Upper lobe of left lung (tissue), 4 donors: ENCODE measurements around the gene RUBCN.
"Not testable (repeated sequence)": the region's sequence is repeated elsewhere in the genome, so short reads cannot be mapped to it uniquely, and the experiment has no call there.

Source experiments
- EP300 ChIP-seq, 4 donors: sonication (generic); formaldehyde crosslinking; IDR thresholded peaks; one replicate each; pipeline ENCODE4 v1.5.1; 2017; ENCODE audit warnings: antibody characterized with exemption in 4 of 4, control low read depth in 2 of 4
- POLR2A ChIP-seq, 4 donors: fragments of 450-650 bp; IDR thresholded peaks; one replicate each; pipeline ENCODE4 v1.5.1; 2016 to 2017; ENCODE audit warnings: antibody characterized with exemption in 4 of 4, mild to moderate bottlenecking in 2 of 4
- POLR2AphosphoS5 ChIP-seq, 2 donors: sonication (generic); formaldehyde crosslinking; IDR thresholded peaks; one replicate each; pipeline ENCODE4 v1.5.1; 2017; ENCODE audit warnings: antibody characterized with exemption in 2 of 2
- TF ChIP-seq, protein P1 (sequence below), 6 experiments: fragments of 450-650 bp in 4 of 6; fragments of 200-600 bp in 2 of 6; sonication (generic) in 2 of 6; IDR thresholded peaks; one replicate each; pipeline ENCODE4 v1.5.1; 2016 to 2019; ENCODE audit warnings: antibody characterized with exemption in 6 of 6

DNA sequence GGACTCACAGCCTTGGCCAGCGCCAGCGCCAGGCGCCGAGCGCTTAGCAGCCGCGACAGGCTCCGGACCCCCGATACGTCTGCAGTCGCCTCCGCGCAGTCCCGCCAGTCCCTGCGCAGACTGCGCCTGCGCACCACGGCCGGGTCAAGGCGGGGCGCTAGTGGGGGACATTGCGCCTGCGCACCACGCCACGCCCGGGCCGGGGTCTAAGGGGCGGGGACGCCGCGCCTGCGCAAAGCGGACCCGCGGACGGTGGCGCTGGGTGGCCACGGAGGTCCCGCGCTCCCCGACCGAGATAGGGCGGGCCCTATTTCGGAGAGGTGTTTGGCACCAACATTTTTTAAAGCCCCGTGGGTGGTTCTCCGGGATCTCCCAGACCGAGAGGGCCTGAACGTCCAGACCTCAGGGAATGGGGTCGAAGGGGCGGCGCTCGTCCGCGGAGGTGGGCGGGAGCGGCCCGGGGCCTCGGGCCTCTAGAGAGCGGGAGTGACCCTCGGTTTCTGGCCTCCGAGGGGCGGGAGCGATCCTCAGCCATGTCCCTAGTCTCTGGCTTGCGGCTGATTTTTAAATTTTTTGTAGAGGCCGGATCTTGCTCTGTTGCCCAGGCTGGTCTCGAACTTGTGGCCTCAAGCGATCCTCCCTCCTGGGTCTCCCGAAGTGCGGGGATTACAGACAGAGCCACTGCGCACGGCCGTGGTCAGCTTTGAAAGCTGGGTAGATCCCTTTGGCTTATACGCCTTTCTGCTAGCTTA lies 108.8 kb downstream of the RUBCN start:
- peak; percentile 66 to 67 for TF ChIP-seq POLR2AphosphoS5 (IDR thresholded peaks at IDR 0.05)
- TF ChIP-seq, protein P1, sequence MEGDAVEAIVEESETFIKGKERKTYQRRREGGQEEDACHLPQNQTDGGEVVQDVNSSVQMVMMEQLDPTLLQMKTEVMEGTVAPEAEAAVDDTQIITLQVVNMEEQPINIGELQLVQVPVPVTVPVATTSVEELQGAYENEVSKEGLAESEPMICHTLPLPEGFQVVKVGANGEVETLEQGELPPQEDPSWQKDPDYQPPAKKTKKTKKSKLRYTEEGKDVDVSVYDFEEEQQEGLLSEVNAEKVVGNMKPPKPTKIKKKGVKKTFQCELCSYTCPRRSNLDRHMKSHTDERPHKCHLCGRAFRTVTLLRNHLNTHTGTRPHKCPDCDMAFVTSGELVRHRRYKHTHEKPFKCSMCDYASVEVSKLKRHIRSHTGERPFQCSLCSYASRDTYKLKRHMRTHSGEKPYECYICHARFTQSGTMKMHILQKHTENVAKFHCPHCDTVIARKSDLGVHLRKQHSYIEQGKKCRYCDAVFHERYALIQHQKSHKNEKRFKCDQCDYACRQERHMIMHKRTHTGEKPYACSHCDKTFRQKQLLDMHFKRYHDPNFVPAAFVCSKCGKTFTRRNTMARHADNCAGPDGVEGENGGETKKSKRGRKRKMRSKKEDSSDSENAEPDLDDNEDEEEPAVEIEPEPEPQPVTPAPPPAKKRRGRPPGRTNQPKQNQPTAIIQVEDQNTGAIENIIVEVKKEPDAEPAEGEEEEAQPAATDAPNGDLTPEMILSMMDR (IDR thresholded peaks at IDR 0.05), result peak in 2 of 6 experiments; percentile 44 to 46
- not testable (repeated sequence) for TF ChIP-seq EP300 (IDR thresholded peaks at IDR 0.05)
- TF ChIP-seq POLR2A (IDR thresholded peaks at IDR 0.05), result peak in 3 of 4 donors; percentile 21 to 95 (median 77)
